Left forelimb (tissue), 1 donor: ENCODE measurements around the gene NSF.

Experiments used
- DNase-seq: peaks from one replicate; pipeline ENCODE4 v3.0.0-alpha.2; 2018; ENCODE audit warnings: low spot score

The NSF gene

GRCh38 chr17:46719891-46720290 lies 129.4 kb downstream of the NSF start:
- DNase-seq, result no peak

- DNase-seq, result no peak
Observed at GRCh38 chr17:46720408-46720807, 129.9 kb downstream of the NSF start.

GRCh38 chr17:46722662-46723285 lies 132.3 kb downstream of the NSF start:
- DNase-seq, result no peak

- no peak for DNase-seq
Observed at GRCh38 chr17:46726206-46726605, 135.7 kb downstream of the NSF start.

- DNase-seq, result no peak
Observed at GRCh38 chr17:46727572-46728348, 137.3 kb downstream of the NSF start.

GRCh38 chr17:46730026-46730425 lies 139.6 kb downstream of the NSF start:
- DNase-seq, result no peak

GRCh38 chr17:46730679-46731078 lies 140.2 kb downstream of the NSF start:
- no peak for DNase-seq

GRCh38 chr17:46732160-46732559 lies 141.7 kb downstream of the NSF start:
- DNase-seq, result no peak

- no peak for DNase-seq
Observed at GRCh38 chr17:46732754-46733398, 142.4 kb downstream of the NSF start.

GRCh38 chr17:46733837-46734475 lies 143.5 kb downstream of the NSF start:
- no peak for DNase-seq

GRCh38 chr17:46736100-46736499 lies 145.6 kb downstream of the NSF start:
- no peak for DNase-seq

- no peak for DNase-seq
Observed at GRCh38 chr17:46737326-46737725, 146.9 kb downstream of the NSF start.

GRCh38 chr17:46738544-46738943 lies 148.1 kb downstream of the NSF start:
- DNase-seq, result no peak

- no peak for DNase-seq
Observed at GRCh38 chr17:46739982-46740381, 149.5 kb downstream of the NSF start.

GRCh38 chr17:46741122-46741730 lies 150.8 kb downstream of the NSF start:
- no peak for DNase-seq

- no peak for DNase-seq
Observed at GRCh38 chr17:46742565-46743270, 152.2 kb downstream of the NSF start.

- no peak for DNase-seq
Observed at GRCh38 chr17:46744441-46744840, 154.0 kb downstream of the NSF start.

- DNase-seq, result no peak
Observed at GRCh38 chr17:46745376-46745775, 154.9 kb downstream of the NSF start.

- DNase-seq, result no peak
Observed at GRCh38 chr17:46751425-46751824, 161.0 kb downstream of the NSF start.

- no peak for DNase-seq
Observed at GRCh38 chr17:46753776-46754175, 163.3 kb downstream of the NSF start.

GRCh38 chr17:46756081-46756735 lies 165.7 kb downstream of the NSF start:
- DNase-seq, result no peak
